GM19193 (cell line): ENCODE measurements around the gene METTL2B.
A peak's percentile ranks its signal among the peaks of the same experiment; 100 is the strongest.

ENCODE experiments used
- POLR2A ChIP-seq: IDR thresholded peaks from 4 replicates; pipeline ENCODE4 v1.6.1; 2011; ENCODE audit not compliant: insufficient read depth, insufficient read length; ENCODE audit errors: extremely low read depth

Gene METTL2B

DNA sequence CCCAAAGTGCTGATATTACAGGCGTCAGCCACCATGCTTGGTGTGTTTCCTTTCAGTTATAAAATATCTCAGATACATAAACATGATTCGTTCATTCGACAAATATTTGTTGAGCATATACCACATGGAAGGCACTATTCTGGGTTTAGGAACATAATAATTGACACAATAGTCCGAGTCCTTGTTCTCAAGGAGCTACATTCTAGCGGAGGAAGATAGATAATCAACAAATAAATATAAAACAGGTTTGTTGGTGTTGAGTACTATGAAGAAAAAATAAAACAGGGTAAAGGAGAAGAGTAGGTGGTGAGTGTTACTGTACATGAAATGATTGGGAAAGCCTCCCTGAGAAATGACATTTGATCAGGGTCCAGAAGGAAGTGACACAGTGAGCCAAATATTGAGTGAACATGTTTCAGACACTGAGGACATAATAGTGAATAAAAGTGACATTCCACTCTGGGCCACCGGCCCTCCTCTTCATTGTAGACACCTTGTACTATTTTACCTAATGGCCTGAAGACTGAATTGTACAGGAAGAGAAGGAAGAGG lies 27.7 kb upstream of the METTL2B start:
- TF ChIP-seq POLR2A = no peak

DNA sequence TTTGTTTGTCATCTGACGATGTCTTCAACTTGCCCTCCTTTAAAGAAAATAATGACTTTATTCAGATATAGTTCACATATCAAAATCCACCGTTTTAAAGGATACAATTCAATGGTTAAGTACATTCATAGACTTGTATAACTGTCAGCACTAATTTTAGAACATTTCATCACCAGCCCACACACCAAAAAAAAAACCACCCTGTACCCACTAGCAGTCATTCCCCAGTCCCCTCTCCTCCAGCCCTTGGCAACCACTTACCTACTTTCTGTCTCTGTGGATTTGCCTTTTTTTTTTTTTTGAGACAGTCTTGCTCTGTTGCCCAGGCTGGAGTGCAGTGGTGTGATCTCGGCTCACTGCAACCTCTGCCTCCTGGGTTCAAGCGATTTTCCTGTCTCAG lies 26.1 kb upstream of the METTL2B start:
- no peak for TF ChIP-seq POLR2A

DNA sequence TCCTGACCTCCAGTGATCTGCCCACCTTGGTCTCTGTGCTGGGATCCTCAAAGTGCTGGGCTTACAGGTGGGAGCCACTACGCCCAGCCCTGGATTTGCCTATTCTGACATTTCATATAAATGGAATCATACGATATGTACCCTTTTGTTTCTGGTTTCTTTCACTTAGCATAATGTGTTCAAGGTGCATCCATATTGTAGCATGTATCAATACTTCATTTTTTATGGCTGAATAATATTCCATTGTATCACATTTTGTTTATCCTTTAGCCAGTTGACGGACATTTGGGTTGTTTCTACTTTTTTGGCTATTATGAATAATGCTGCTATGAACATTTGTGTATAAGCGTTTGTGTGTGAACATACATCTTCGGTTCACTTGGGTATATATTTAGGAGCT lies 25.6 kb upstream of the METTL2B start:
- no peak for TF ChIP-seq POLR2A

DNA sequence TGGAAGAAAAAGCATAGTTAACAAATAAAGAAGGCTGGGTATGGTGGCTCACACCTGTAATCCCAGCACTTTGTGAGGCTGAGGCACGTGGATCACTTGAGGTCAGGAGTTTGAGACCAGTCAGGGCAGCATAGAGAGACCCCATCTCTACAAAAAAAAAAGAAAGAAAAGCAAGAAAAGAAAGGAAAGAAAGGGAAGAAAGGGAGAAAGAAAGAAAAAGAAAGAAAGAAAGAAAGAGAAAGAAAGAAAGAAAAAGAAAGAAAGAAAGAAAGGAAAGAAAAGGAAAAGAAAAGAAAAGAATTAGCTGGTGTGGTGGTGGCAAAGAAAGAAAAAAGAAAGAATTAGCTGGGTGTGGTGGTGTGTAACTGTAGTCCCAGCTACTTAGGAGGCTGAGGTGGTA lies 24.0 kb upstream of the METTL2B start:
- TF ChIP-seq POLR2A = no peak

DNA sequence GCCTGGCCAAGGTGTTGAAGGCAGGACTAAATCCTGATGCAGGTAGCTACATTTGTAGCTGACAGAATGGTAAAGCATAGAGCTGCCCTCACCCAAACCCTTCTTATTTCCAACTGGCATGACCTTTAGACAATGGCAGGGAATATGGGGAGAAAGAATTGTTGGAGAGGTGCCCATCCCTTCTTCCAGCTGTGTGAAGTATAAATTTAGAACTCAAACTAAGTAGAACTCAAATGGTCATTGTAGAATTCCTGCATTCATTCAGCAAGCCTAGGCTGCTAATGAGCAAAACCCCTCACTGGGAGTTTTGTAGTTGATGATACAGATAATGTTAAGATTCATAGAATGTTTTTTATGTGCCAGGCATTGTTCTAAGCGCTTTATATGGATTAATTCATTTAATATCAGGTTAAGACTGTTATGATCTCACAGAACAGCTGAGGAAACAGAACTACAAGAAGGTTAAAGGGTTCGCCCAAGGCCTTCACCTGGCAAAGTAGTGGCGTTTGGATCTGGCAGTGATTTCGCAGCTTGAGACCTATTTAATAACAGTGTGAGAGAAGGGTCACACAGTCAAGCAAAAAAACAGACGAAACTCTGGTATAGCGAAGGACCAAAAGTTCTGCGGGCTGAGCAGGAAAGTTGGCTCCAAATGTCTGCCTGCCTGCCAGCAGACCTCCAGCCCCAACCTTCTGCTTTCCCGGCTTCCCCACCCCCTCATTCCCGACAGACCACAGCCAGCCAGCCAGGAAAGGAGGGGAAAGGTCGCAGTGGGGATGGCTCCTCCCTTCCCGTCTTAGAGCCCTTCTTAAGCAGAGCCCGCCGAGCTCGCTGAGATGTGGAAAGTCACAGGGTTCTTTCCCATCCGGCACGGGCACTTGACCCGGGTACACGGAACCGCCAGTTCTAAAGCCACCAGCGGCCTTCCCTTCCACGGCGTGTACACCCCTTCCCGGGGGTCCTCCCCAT lies 22.4 kb upstream of the METTL2B start:
- TF ChIP-seq POLR2A = no peak

DNA sequence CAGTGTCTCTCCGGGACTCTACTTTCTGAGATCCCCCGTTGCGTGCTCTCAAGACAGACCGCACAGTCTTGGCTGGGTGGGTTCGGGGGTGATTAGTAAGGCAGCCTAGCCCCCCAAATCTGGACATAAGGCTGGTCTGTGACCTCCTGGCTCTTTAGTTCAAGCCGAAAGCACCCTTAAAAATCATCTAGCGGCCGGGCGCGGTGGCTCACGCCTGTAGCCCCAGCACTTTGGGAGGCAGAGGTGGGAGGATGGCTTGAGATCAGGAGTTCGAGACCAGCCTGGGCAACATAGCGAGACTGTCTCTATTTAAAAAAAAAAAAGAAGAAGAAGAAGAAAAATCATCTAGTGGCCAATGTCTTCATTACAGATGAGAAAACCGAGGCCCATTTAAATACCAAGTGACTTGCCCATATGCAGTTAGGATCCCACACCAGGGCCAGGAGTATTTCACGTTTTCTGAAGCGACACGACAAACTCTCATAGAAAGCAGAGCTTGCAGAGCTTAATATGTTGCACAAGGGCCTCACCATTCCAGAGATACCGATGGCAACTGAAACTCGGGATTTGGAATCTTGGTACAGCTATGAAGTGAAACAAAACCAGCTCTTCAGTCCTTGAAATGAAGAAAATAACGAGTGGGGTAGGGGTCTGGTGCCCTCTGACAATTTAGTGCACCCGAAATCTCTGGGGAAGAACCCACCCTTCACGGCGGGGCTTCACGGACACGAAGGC lies 21.6 kb upstream of the METTL2B start:
- TF ChIP-seq POLR2A = no peak

DNA sequence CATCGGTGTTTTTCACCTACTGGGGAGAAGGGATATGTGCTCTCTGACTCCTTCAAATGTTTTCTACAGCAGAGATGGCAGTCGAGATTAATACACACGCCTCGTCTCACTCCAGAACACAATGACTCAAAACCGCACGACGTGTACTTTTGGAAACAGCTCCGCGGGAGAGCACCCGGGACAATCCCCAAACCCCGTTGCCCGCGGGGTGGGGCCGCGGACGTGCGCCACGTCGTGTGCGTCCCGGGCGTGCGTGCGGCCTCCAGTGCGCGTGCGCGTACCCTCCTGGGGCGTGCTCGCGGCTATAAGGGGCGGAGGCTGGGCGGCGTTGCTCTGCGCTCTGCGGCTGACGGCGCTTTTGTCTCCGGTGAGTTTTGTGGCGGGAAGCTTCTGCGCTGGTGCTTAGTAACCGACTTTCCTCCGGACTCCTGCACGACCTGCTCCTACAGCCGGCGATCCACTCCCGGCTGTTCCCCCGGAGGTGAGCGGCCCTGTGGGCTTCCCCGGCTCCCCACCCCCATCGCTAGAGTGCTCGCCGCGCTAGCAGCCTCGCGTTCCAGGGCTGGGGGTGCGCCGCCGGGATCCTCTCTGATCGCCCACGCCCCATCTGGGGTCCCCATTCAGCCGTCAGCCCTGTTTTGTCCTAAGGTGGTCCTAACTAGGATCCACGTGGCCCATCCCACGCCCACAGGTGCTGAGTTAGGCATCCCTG lies 20.8 kb upstream of the METTL2B start, which contains the start of gene HILPDA:
Gene HILPDA (plus strand): TSS at position 336 of the 712 bp plus-strand sequence. CDS start 1,391 bp downstream, outside the sequence.
- peak; percentile 80 for TF ChIP-seq POLR2A

DNA sequence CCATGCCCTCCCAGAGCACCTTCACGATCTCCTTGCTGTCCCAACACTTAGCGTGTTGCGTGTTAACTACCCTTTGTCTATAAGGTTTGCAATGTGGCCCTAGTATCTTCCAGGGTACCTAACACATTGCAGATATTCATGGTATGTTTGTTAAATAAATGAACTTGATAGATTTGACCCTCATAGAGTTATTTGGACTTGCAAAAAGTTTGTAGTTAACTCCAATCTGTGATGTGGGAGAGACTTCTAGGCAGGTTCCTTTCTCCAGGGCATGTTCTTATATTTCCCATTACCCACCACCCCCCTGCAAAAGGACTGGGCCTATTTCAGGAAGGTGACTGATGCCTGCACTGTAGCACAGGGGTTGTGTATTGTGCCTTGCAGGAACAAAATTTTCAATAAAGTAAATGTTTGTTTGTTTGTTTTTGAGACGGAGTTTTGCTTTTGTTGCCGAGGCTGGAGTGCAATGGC lies 20.3 kb upstream of the METTL2B start:
- no peak for TF ChIP-seq POLR2A

DNA sequence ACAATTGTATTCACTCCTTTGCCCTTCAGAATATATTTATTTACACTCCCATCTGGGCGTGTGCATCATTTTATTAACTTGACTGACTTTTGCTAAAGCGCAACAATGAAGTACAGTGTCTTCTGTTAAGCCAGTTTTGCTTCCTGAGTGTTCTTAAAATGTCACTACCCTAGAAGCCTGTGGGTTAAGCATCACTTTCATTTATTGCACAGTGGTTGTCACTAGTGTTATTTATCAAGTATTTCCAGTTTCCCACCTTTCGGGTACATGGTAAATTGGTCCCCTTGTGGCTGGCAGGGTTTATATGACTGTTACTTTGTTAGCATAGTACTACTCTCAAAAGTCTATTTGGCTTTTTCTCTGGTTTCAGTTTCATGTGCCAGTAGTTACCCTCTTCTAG lies 17.6 kb upstream of the METTL2B start:
- TF ChIP-seq POLR2A = no peak

DNA sequence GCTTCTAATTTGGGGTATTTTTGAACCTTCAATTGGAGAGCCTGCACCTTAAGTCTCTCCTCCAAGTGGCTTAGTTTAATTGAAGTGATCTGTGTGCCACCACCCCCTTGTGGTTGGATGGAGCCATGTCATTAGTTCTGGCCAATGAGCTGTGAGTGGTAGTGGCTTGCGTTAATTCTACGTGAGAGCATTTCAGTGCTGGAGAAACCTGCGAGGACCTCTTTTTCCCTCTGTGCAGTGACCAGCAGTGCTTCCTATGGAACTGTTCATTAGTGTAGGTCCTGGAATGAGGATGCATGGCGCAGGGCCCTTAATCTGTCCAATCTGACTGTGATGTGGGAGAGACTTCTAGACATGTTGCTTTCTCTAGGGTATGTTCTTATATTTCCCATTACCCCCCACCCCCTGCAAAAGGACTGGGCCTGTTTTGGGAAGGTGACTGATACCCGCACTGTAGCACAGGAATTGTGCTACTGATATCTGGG lies 17.1 kb upstream of the METTL2B start:
- TF ChIP-seq POLR2A = no peak

DNA sequence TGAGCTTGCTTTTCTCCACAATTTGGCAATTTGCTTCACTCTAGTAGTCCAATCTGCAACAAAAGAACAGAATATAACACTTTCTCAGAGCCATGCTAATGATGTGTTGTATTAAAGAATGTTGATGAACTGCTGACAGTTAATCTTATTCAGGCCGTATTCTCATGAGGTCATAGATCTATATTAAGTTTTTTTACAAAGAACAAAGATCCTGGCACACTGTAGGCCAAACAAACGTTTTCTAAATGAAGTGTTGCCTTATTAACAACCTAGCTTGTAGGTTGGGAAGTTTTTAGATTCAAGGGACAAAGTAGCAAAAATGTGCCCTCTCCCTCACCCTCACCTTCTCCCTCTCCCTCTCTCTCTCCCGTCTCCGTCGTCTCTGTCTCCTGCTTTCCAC lies 14.1 kb upstream of the METTL2B start:
- no peak for TF ChIP-seq POLR2A

DNA sequence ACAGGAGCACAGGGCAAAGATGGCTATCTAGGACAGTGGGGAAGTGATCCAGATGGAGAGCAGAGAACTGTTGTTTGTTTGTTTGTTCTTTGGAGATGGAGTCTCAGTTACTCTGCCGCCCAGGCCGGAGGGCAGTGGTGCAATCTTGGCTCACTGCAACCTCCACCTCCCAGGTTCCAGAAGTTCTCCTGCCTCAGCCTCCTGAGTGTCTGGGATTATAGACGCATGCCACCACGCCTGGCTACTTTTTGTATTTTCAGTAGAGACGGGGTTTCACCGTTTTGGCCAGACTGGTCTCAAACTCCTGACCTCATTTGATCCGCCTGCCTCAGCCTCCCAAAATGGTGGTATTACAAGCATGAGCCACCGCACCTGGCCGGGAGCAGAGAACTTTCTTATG lies 20.9 kb downstream of the METTL2B start:
- no peak for TF ChIP-seq POLR2A

DNA sequence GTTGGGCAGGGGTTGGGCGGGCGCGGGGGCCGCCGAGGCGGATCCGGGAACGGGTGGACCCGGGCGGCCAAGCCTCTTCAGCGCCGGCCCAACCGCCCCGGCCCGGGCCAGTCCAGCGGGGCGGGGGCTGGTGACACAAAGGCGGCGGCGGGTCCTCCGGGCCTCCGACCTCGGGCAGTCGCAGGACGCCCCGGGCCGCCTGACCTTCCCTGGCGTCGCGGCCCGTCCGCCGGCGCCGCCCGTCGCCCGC lies 54.2 kb downstream of the METTL2B start:
- TF ChIP-seq POLR2A = peak; percentile 68

DNA sequence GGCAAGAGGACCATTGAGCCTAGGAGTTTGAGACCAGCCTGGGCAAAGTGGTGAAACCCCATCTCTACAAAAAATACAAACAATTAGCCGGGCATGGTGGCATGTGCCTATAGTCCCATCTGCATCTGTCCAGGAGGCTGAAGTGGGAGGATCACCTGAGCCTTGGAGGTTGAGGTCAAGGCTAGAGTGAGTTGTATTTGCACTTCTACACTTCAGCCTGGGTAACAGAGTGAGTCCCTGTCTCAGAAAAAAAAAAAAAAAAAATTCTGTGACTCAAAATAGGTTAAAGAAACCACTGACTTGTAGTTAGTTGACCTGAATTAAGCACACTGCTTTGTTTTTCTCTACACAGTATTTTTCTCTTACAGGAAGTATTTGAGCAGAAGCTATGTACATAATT lies 74.4 kb downstream of the METTL2B start:
- no peak for TF ChIP-seq POLR2A
